HUES64 (cell line): ENCODE data around the gene KAZN.

ENCODE experiments used
- H3K27ac ChIP-seq: 2 replicates; pipeline ENCODE4 v1.7.0; 2013; ENCODE audit warnings: low read depth, low read length, inconsistent platforms
- H3K27me3 ChIP-seq: 2 replicates; pipeline ENCODE4 v1.6.1; 2013; ENCODE audit warnings: mild to moderate bottlenecking, low read length; ENCODE audit not compliant: insufficient read depth
- H3K36me3 ChIP-seq: 2 replicates; pipeline ENCODE4 v1.6.1; 2013; ENCODE audit warnings: mild to moderate bottlenecking, low read length; ENCODE audit not compliant: insufficient read depth
- H3K4me1 ChIP-seq: 2 replicates; pipeline ENCODE4 v1.6.1; 2013; ENCODE audit warnings: mild to moderate bottlenecking, low read length, moderate library complexity; ENCODE audit not compliant: insufficient read depth
- H3K4me3 ChIP-seq: 2 replicates; pipeline ENCODE4 v1.5.1; 2013; ENCODE audit warnings: mild to moderate bottlenecking, low read length, moderate library complexity
- H3K9ac ChIP-seq: 2 replicates; pipeline ENCODE4 v1.6.1; 2013; ENCODE audit warnings: mild to moderate bottlenecking, low read depth, low read length
- H3K9me3 ChIP-seq: 2 replicates; pipeline ENCODE4 v1.6.1; 2013; ENCODE audit warnings: low read depth, low read length; ENCODE audit not compliant: insufficient read depth
- WGBS: fragments of 150-250, 120-280 bp; methylation state at CpG from one replicate; pipeline ENCODE4 v1.1.7; 2013; ENCODE audit warnings: missing lambda C conversion rate; 5-methylcytosine and 5-hydroxymethylcytosine counted together

Gene KAZN

DNA sequence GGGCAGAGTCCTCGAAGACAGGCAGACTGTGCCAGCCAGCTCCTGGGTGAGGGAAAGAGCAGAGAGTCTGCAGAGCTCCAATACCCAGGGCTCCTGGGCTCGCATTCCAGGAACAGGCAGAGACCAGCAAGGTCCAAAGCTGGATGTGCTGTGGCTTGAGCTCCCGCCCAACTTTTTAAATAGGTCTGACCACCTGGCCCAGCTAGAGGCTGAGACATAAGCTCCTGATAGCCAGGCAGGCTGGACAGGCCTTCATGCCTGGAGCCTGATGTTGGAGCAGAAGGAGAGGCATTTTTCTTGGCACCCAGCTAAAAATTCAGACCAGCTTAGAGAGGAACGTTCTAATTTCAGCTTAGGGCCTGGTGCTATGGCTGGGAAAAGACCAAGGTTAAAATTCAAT, 376.6 kb downstream of the KAZN start:
- Histone ChIP-seq H3K36me3 (no peaks in the 10 kb centered on the region), H3K27me3 (no peaks in the 10 kb centered on the region), H3K9me3 (0 out of 2 replicates have a peak, but pooled peaks cover 5% of the 10 kb centered on the region), H3K4me3 (no peak overlapping the region), H3K9ac (no peak overlapping the region), H3K4me1 (0 out of 2 replicates have a peak, but pooled peaks cover 4% of the 10 kb centered on the region), H3K27ac (no peak overlapping the region)
- 92% methylated on average over 4 of the region's 4 CpGs for WGBS

DNA sequence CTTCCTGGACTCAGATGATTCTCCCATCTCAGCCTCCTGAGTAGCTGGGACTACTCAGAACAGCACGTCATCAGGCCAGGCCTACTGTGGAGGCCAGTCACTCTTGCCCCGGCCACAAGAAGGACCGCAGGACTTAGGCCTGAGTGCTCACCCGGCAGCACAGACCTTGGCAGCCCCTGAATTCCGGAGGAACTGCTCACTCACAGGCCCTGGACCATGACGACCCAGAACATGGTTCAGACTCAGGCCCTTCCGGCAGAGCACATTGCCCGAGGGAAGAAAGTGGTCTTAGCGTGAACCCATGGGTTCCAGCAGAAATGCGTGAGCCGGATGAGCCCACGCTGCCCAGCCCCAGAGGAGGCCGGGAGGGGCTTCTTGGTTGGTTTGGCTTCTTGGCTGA, 377.8 kb downstream of the KAZN start:
- Histone ChIP-seq H3K27ac (no peak overlapping the region), H3K9ac (no peak overlapping the region), H3K36me3 (no peaks in the 10 kb centered on the region), H3K9me3 (0 out of 2 replicates have a peak, but pooled peaks cover 5% of the 10 kb centered on the region), H3K4me1 (0 out of 2 replicates have a peak, but pooled peaks cover 4% of the 10 kb centered on the region), H3K4me3 (no peak overlapping the region), H3K27me3 (no peaks in the 10 kb centered on the region)
- WGBS: 92% methylated on average over 13 of the region's 13 CpGs

DNA sequence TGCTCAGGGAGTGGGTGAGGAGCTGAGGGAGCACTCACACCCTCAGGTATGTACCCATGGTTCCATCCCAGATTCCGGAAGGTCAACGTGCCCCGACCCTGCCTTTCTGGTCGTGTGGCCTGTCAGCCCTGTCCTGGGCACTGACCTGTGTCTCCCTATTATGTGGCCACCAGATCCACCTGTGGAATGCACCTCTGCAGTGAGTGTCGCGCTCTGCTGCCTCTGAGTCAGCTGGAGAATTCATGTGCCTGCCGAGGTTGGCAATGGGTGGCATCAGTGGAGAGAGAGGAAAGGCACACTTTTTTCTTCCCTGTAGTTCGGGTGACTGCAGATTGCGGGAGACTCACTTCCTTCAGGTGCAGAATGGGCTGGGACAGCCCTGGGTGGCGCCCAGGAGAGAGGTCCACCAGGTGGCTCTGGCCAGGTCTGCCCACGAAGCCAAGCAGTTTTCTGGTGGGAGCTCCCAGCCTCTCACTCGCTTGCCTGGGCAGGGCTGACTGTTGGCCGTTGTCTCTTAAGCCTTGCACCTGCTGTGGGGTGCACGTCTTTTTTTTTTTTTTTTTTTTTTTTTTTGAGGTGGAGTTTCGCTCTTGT, 378.9 kb downstream of the KAZN start:
- no peaks in the 10 kb centered on the region for H3K4me1 ChIP-seq
- H3K36me3 ChIP-seq: no peaks in the 10 kb centered on the region
- H3K4me3 ChIP-seq: no peak overlapping the region
- no peak overlapping the region for H3K9ac ChIP-seq
- H3K9me3 ChIP-seq: 0 out of 2 replicates have a peak, but pooled peaks cover 5% of the 10 kb centered on the region
- no peaks in the 10 kb centered on the region for H3K27me3 ChIP-seq
- WGBS: 95% methylated on average over 14 of the region's 15 CpGs
- no peak overlapping the region for H3K27ac ChIP-seq

DNA sequence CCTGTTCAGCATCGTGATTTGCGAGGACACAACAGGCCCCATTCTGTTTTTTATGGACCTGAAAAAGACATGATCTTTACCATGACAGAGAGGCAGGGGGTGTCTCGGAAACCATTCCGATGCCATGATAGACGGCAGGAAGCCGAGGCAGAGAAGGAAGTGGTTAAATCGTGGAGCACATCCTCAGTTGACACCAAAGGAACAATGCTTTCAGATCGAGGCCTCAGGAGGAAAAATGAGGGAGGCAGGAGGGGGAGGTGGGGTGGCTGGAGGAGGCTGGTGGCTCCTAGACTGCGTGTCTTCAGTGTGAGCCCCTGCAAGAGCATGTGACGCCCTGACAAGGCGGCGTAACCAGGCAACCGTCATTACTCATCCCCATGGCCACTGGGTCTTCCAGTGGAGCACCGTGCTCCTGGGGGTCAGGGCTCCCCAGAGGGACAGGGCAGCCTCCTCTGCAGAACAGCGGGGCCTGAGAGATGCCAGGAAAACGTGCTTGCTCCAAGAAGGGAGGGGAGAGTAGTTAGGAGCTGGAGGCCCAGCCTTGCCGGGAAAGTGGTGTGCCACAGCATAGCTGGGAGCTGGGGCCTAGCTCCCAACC, 382.2 kb downstream of the KAZN start:
- WGBS: 83% methylated on average over 17 of the region's 17 CpGs
- no peak overlapping the region for H3K4me3 ChIP-seq
- no peaks in the 10 kb centered on the region for H3K9me3 ChIP-seq
- H3K27me3 ChIP-seq: no peaks in the 10 kb centered on the region
- H3K4me1 ChIP-seq: no peaks in the 10 kb centered on the region
- H3K27ac ChIP-seq: no peak overlapping the region
- no peaks in the 10 kb centered on the region for H3K36me3 ChIP-seq
- no peak overlapping the region for H3K9ac ChIP-seq

DNA sequence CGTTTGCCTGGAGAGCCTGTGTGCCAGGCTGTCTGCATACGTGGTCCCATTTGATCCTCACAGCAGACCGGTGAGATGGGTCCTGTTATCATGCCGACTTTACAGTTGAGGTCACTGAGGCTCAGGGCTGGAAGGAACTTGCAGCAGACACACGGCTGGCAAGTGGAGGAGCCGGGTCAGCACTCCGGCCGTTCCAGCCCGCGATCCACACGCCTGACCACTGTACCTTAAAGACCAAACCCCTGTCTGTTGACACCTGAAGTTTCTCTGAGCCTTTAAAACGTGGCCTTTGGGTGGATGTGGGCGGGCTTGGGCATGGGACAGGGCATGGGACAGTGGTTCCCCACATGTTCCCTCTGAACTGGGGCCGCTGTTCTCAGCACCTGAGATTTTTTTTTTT, 383.5 kb downstream of the KAZN start:
- WGBS: 93% methylated on average over 14 of the region's 14 CpGs
- no peak overlapping the region for H3K27ac ChIP-seq
- no peak overlapping the region for H3K9ac ChIP-seq

DNA sequence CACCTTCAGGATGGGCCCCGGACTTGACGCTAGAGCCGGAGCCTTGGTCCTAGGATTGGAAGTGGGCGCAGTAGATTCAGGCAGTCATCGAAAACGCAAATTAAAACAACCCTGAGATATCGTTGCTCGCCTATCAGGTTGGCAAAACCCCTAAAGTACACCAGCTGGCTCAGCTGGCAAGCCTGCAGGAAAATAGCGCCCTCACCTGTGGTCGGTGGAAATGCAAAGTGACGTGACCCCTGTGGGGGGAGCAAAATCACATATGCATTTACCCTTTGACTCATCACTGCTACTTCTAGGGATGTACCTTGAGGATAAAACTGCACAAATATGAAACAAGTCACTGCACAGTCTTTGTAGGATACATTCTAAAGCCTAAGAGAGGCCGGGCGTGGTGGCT, 384.8 kb downstream of the KAZN start:
- Histone ChIP-seq H3K36me3 (no peaks in the 10 kb centered on the region), H3K9me3 (no peaks in the 10 kb centered on the region), H3K4me3 (no peak overlapping the region), H3K4me1 (no peaks in the 10 kb centered on the region), H3K9ac (no peak overlapping the region), H3K27ac (no peak overlapping the region), H3K27me3 (no peaks in the 10 kb centered on the region)
- 92% methylated on average over 13 of the region's 13 CpGs for WGBS

More for the DNA sequence above, 383.5 kb downstream of the KAZN start:
- no peaks in the 10 kb centered on the region for H3K36me3 ChIP-seq
- H3K27me3 ChIP-seq: no peaks in the 10 kb centered on the region
- H3K9me3 ChIP-seq: no peaks in the 10 kb centered on the region
- no peak overlapping the region for H3K4me3 ChIP-seq
- H3K4me1 ChIP-seq: no peaks in the 10 kb centered on the region

DNA sequence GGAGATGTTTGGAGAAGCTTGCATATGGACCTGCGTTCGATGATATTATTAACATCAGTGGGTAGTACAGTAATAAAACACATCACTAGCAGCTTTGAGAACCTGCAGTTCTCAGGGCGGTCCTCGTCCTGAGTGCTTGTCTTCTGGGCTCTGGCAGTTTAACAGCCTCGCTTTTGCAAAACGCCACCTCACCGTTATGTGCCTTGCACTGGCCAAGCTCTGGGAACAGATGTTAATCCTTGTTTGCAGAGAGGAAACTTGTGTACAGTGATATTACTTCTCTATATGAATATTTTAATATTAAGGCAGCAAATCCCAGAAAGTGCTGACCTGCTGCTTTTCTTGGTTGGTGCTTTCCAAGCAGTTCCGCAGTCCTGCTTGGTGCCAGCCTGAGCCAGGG, 387.7 kb downstream of the KAZN start:
- Histone ChIP-seq H3K27me3 (no peaks in the 10 kb centered on the region), H3K36me3 (no peaks in the 10 kb centered on the region), H3K4me3 (no peak overlapping the region), H3K27ac (no peak overlapping the region), H3K9me3 (no peaks in the 10 kb centered on the region), H3K4me1 (no peaks in the 10 kb centered on the region), H3K9ac (no peak overlapping the region)
- WGBS: 90% methylated on average over 8 of the region's 8 CpGs

DNA sequence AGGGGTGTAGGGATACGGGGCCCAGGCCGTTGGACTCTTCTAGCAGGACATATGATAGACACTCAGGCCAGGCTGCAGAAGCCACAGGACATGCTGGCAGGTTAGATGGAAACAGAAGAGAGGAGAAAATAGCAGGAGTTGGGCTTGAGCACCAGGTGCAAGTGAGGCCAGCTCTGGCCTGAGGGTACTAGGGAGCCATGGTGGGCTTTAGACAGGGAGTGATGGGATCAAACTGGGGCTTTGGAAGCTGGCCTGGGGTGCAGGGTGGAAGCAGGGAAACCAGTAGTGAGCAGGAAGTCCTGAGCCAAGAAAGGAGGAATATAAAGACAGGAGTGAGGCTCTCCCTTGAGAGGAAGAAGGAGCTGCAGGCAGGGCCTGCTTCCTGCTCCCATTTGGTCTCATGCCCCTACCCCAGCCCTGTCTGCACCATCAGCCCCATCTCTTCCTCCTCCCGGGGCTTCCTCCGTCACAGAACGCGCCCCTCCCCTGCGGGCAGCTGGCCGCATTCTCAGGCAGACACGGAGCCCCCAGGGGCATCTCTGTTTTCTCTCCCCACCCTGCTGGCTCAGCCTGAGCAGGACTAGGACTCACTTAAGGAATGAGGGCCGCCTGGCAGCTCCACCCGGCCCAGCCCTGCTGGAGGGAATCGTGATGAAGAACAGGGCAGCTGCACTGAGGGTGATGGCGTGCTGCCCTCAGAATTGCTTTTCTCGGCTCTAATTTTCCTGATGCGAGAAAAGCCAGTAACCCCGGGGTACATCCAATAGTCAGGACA, 389.5 kb downstream of the KAZN start:
- Histone ChIP-seq H3K27ac (no peak overlapping the region), H3K9me3 (no peaks in the 10 kb centered on the region), H3K36me3 (no peaks in the 10 kb centered on the region), H3K27me3 (no peaks in the 10 kb centered on the region), H3K9ac (no peak overlapping the region), H3K4me1 (no peaks in the 10 kb centered on the region), H3K4me3 (no peak overlapping the region)
- 80% methylated on average over 16 of the region's 16 CpGs for WGBS

DNA sequence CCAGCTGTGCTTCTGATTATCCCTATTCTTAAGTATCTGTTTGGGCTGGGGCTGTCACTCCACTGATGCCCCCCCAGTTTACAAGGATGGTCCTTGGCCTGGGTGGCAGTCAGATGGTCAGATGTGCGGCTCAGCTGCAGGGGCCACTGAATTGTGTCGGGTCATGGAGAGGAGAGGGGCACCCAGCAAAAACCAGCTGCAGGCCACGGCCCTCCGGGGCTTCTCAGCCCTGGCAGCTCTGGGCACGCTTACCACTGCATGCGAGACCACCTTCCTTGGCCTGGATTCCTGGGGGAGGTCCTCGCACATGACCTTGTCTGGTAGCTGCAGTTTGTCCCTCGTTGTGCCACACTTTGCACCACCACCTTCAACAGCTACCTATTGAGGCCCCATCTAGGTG, 390.2 kb downstream of the KAZN start:
- Histone ChIP-seq H3K27ac (no peak overlapping the region), H3K9me3 (no peaks in the 10 kb centered on the region), H3K27me3 (no peaks in the 10 kb centered on the region), H3K9ac (no peak overlapping the region), H3K36me3 (no peaks in the 10 kb centered on the region), H3K4me3 (no peak overlapping the region), H3K4me1 (no peaks in the 10 kb centered on the region)
- WGBS: 95% methylated on average over 8 of the region's 8 CpGs

DNA sequence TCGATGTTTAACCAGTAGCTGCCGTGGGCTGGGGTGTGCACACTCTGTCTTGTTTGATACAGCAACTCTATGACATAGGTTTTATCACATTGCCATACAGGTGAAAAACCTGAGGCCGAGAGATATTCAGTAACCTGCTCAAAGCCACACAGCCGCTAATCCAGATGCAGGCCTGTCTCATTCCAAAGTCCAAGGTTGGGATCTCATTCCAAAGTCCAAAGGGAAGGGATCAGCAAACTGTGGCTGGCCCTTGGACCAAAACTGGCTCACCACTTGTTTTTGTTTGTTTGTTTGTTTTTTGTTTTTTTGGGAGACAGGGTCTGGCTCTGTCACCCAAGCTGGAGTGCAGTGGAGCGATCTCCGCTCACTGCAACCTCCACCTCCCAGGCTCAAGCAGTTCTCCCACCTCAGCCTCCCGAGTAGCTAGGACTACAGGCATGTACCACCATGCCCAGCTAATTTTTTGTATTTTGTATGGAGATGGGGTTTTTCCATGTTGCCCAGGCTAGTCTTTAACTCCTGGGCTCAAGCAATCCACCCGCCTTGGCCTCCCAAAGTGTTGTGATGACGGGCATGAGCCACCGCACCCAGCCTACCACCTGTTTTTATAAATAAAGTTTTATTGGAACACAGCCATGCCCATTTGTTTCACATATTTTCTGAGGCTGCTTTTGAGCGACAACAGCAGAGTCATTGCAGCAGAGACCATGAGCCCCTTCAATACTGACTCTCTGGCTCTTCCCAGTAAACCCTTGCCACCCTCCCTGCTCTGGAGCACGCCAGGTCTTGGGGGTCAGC, 391.6 kb downstream of the KAZN start:
- H3K9me3 ChIP-seq: no peaks in the 10 kb centered on the region
- no peaks in the 10 kb centered on the region for H3K36me3 ChIP-seq
- H3K27ac ChIP-seq: no peak overlapping the region
- no peak overlapping the region for H3K4me3 ChIP-seq
- H3K9ac ChIP-seq: no peak overlapping the region
- 91% methylated on average over 12 of the region's 12 CpGs for WGBS
- no peaks in the 10 kb centered on the region for H3K27me3 ChIP-seq
- no peaks in the 10 kb centered on the region for H3K4me1 ChIP-seq

DNA sequence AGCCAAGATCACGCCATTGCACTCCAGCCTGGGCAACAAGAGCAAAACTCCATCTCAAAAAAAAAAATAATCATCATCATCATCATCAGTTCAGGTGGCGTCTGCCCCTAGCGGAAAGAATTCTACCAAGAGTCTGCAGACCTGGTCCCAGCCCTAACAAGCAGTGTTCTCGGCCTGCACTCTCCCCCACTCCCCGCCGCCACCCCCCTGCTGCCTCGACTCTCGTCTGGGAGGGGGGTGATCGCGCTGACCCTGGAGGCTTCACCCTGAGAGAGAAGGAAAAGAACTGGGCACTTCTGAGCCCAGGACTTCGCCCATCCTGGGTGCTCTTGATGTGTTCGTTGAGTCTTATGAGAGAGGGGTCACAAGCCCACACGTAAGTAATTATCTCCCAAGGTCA, 394.9 kb downstream of the KAZN start:
- H3K9me3 ChIP-seq: no peaks in the 10 kb centered on the region
- no peak overlapping the region for H3K27ac ChIP-seq
- H3K4me3 ChIP-seq: no peak overlapping the region
- H3K36me3 ChIP-seq: no peaks in the 10 kb centered on the region
- peaks cover 10% of the 10 kb centered on the region; the same call in 1 of the 2 replicates for H3K4me1 ChIP-seq
- no peak overlapping the region for H3K9ac ChIP-seq
- WGBS: 91% methylated on average over 13 of the region's 13 CpGs
- H3K27me3 ChIP-seq: no peaks in the 10 kb centered on the region
